Tibial nerve (tissue), 4 donors: ENCODE data around the gene RREB1. TPM values are rescaled to one million over a fixed set of nuclear protein-coding genes. Genes with fewer than 3 reads are reported as not detected.

Experiments used
- DNase-seq, 2 donors: peaks; one replicate each; pipeline ENCODE4 v3.0.0-alpha.2; 2019; ENCODE audit warnings: low spot score in 2 of 2
- H3K27ac ChIP-seq, 4 donors: fragments of 200-600 bp; sonication (generic) in 3 of 4; one replicate each; pipeline ENCODE4 v1.5.1; 2017 to 2019; ENCODE audit warnings: mild to moderate bottlenecking in 1 of 4
- H3K27me3 ChIP-seq, 2 donors: fragments of 200-600 bp; sonication (generic) in 1 of 2; one replicate each; pipeline versions ENCODE4 v1.5.1 to v1.6.0; 2017 to 2019
- H3K36me3 ChIP-seq, 3 donors: fragments of 200-600 bp; sonication (generic); one replicate each; pipeline ENCODE4 v1.5.1; 2018 to 2019
- H3K4me1 ChIP-seq, 4 donors: fragments of 200-600 bp; sonication (generic) in 3 of 4; one replicate each; pipeline ENCODE4 v1.5.1; 2017 to 2019
- H3K4me3 ChIP-seq, 4 donors: fragments of 200-600 bp; sonication (generic) in 3 of 4; one replicate each; pipeline ENCODE4 v1.5.1; 2017 to 2019; ENCODE audit warnings: mild to moderate bottlenecking in 1 of 4, moderate library complexity in 1 of 4
- H3K9me3 ChIP-seq, 4 donors: fragments of 200-600 bp; sonication (generic) in 3 of 4; one replicate each; pipeline ENCODE4 v1.5.1; 2017 to 2019
- EP300 ChIP-seq, 2 donors: sonication (generic); formaldehyde crosslinking; IDR thresholded peaks; one replicate each; pipeline ENCODE4 v1.6.1; 2017; ENCODE audit warnings: antibody characterized with exemption in 2 of 2, mild to moderate bottlenecking in 1 of 2
- POLR2A ChIP-seq, 2 donors: fragments of 450-650 bp; IDR thresholded peaks; one replicate each; pipeline ENCODE4 v1.6.1; 2017; ENCODE audit warnings: antibody characterized with exemption in 2 of 2, mild to moderate bottlenecking in 2 of 2, moderate library complexity in 2 of 2
- WGBS, 2 donors: methylation state at CpG; one replicate each; pipeline ENCODE4 v1.1.5; 2018; 5-methylcytosine and 5-hydroxymethylcytosine counted together
- total RNA-seq, 4 donors: library from RNA; depleted of rRNA; stranded (reverse); fragments of >200 nt; gene quantifications; one replicate each; pipeline ENCODE4 v1.1.0, GENCODE V29; 2016
- TF ChIP-seq, protein P1 (sequence below), 5 experiments: fragments of 200-600 bp in 3 of 5; fragments of 450-650 bp in 2 of 5; sonication (generic) in 3 of 5; IDR thresholded peaks; one replicate each; pipeline ENCODE4 v1.5.1; 2016 to 2019; ENCODE audit warnings: antibody characterized with exemption in 5 of 5, mild to moderate bottlenecking in 3 of 5, moderate library complexity in 2 of 5

RREB1 gene
- total RNA-seq, 4 donors from 2014 or later, result 32.3 to 61.5 (median 36.3) TPM

DNA sequence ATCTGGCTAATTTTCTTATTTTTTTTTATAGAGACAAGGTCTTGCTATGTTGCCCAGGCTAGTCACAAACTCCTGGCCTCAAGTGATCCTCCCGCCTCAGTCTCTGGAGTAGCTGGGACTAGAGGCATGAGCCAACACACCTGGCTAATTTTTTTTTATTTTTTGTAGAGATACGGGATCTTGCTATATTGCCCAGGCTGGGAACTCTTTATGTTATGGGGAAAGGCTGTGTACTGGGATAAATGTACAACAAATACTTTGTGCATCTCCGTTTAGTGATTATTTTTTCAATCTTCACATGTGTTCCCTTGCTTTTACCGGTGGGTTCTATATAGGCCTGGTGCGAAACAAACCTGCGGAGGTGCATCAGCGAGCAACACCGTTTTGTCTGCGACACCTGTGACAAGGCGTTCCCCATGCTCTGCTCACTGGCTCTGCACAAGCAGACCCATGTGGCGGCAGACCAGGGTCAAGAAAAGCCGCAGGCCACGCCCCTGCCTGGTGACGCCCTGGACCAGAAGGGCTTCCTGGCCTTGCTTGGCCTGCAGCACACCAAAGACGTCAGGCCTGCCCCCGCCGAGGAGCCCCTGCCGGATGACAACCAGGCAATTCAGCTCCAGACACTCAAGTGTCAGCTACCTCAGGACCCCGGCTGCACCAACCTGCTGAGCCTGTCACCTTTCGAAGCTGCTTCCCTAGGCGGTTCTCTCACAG, 121.1 kb downstream of the RREB1 start:
- WGBS, 2 donors, result 89 to 92% methylated on average over 21 of the region's 21 CpGs
- no peaks in the 10 kb centered on the region for H3K27me3 ChIP-seq
- no peak for DNase-seq
- H3K36me3 ChIP-seq, result peaks cover 3 to 92% (median 45%) of the 10 kb centered on the region in 3 donors
- TF ChIP-seq POLR2A (IDR thresholded peaks at IDR 0.05) (no peak), EP300 (IDR thresholded peaks at IDR 0.05) (no peak)
- TF ChIP-seq, protein P1, sequence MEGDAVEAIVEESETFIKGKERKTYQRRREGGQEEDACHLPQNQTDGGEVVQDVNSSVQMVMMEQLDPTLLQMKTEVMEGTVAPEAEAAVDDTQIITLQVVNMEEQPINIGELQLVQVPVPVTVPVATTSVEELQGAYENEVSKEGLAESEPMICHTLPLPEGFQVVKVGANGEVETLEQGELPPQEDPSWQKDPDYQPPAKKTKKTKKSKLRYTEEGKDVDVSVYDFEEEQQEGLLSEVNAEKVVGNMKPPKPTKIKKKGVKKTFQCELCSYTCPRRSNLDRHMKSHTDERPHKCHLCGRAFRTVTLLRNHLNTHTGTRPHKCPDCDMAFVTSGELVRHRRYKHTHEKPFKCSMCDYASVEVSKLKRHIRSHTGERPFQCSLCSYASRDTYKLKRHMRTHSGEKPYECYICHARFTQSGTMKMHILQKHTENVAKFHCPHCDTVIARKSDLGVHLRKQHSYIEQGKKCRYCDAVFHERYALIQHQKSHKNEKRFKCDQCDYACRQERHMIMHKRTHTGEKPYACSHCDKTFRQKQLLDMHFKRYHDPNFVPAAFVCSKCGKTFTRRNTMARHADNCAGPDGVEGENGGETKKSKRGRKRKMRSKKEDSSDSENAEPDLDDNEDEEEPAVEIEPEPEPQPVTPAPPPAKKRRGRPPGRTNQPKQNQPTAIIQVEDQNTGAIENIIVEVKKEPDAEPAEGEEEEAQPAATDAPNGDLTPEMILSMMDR (IDR thresholded peaks at IDR 0.05), result no peak
- H3K4me3 ChIP-seq, result no peak overlapping the region
- no peak overlapping the region for H3K27ac ChIP-seq
- H3K9me3 ChIP-seq, result no peaks in the 10 kb centered on the region
- no peaks in the 10 kb centered on the region for H3K4me1 ChIP-seq

DNA sequence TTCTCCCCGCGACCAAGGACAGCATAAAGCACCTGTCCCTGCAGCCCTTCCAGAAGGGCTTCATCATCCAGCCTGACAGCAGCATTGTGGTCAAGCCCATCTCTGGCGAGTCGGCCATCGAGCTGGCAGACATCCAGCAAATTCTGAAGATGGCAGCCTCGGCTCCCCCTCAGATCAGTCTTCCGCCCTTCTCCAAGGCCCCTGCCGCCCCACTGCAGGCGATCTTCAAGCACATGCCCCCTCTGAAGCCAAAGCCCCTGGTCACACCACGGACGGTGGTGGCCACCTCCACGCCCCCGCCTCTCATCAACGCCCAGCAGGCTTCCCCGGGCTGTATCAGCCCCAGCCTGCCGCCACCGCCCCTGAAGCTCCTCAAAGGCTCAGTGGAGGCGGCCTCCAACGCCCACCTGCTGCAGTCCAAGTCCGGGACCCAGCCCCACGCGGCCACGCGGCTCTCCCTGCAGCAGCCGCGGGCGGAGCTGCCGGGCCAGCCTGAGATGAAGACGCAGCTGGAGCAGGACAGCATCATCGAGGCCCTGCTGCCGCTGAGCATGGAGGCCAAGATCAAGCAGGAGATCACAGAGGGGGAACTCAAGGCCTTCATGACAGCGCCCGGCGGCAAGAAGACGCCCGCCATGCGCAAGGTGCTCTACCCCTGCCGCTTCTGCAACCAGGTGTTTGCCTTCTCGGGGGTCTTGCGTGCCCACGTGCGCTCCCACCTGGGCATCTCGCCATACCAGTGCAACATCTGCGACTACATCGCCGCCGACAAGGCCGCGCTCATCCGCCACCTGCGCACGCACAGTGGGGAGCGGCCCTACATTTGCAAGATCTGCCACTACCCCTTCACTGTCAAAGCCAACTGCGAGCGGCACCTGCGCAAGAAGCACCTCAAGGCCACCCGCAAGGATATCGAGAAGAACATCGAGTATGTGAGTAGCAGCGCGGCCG, 121.9 kb downstream of the RREB1 start:
- Histone ChIP-seq H3K4me1 (no peaks in the 10 kb centered on the region), H3K36me3 (peaks cover 3 to 94% (median 41%) of the 10 kb centered on the region in 3 donors), H3K9me3 (no peaks in the 10 kb centered on the region), H3K4me3 (no peak overlapping the region), H3K27ac (no peak overlapping the region), H3K27me3 (no peaks in the 10 kb centered on the region)
- WGBS, 2 donors, result 93% methylated on average over 51 to 62 of the region's 62 CpGs
- no peak for TF ChIP-seq POLR2A (IDR thresholded peaks at IDR 0.05)
- TF ChIP-seq, protein P1 (IDR thresholded peaks at IDR 0.05), result no peak
- TF ChIP-seq EP300 (IDR thresholded peaks at IDR 0.05), result no peak
- no peak for DNase-seq

DNA sequence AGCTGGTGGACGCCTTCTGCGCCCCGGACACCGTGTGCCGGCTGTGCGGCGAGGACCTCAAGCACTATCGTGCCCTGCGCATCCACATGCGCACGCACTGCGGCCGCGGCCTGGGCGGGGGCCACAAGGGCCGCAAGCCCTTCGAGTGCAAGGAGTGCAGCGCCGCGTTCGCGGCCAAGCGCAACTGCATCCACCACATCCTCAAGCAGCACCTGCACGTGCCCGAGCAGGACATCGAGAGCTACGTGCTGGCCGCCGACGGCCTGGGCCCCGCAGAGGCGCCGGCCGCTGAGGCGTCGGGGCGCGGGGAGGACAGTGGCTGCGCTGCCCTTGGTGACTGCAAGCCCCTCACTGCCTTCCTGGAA, 122.5 kb downstream of the RREB1 start:
- DNase-seq, result no peak
- TF ChIP-seq, protein P1 (IDR thresholded peaks at IDR 0.05), result no peak
- TF ChIP-seq EP300 (IDR thresholded peaks at IDR 0.05) (no peak), POLR2A (IDR thresholded peaks at IDR 0.05) (no peak)
- Histone ChIP-seq H3K4me1 (peaks cover 0 to under 1% (median 0%) of the 10 kb centered on the region in 4 donors), H3K27me3 (no peaks in the 10 kb centered on the region), H3K9me3 (no peaks in the 10 kb centered on the region), H3K27ac (no peak overlapping the region), H3K4me3 (no peak overlapping the region), H3K36me3 (peaks cover 3 to 93% (median 35%) of the 10 kb centered on the region in 3 donors)
- 97% methylated on average over 19 to 39 of the region's 39 CpGs for WGBS, 2 donors

DNA sequence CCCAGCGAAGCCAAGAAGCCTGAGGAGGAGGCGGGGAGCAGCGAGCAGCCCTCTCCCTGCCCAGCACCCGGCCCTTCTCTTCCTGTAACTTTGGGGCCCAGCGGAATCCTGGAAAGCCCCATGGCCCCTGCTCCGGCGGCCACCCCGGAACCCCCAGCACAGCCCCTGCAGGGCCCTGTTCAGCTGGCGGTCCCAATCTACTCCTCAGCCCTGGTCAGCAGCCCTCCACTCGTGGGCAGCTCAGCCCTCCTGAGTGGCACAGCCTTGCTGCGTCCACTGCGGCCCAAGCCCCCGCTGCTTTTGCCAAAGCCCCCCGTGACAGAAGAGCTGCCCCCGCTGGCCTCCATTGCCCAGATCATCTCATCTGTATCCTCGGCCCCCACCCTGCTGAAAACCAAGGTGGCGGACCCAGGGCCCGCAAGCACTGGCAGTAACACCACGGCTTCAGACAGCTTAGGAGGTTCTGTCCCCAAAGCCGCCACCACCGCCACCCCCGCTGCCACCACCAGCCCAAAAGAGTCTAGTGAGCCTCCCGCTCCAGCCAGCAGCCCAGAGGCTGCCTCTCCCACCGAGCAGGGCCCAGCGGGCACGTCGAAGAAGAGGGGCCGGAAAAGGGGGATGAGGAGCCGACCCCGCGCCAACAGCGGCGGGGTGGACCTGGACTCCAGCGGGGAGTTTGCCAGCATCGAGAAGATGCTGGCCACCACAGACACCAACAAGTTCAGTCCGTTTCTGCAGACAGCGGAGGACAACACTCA, 123.4 kb downstream of the RREB1 start:
- Histone ChIP-seq H3K36me3 (peaks cover 3 to 93% (median 35%) of the 10 kb centered on the region in 3 donors), H3K27me3 (no peaks in the 10 kb centered on the region), H3K4me3 (no peak overlapping the region), H3K9me3 (no peaks in the 10 kb centered on the region), H3K4me1 (peaks cover 0 to 9% (median 3%) of the 10 kb centered on the region in 4 donors), H3K27ac (no peak overlapping the region)
- TF ChIP-seq POLR2A (IDR thresholded peaks at IDR 0.05) (no peak), EP300 (IDR thresholded peaks at IDR 0.05) (no peak)
- TF ChIP-seq, protein P1 (IDR thresholded peaks at IDR 0.05), result no peak
- 95 to 96% methylated on average over 33 to 37 of the region's 37 CpGs for WGBS, 2 donors
- DNase-seq, result no peak
